Naive thymus-derived CD4-positive, alpha-beta T cell (primary cell): ENCODE results near the gene LIN37. TPM values are rescaled to one million over a fixed set of nuclear protein-coding genes. Genes with fewer than 3 reads are reported as not detected.

Experiments
- ATAC-seq: fragments of 150-1000 bp; cut with Tn5 transposase; 2 replicates; pipeline ENCODE4 v1.10.0; 2021; ENCODE audit warnings: mild to moderate bottlenecking, moderate library complexity
- CTCF ChIA-PET: fragments of 350-600 bp; sonication (Branson Sonifier 250); formaldehyde crosslinking; loops from one replicate; lab custom pipeline; 2021; ENCODE audit warnings: antibody characterized with exemption; lab: Charles Lee
- POLR2A ChIA-PET: fragments of 350-600 bp; sonication (Branson Sonifier 250); formaldehyde crosslinking; loops from one replicate; lab custom pipeline; 2021; ENCODE audit warnings: antibody characterized with exemption, inconsistent platforms; lab: Charles Lee
- DNase-seq, 9 donors: peaks; one replicate each; pipeline versions ENCODE4 v3.0.0 to v3.0.0-alpha.2; 2020 to 2022; ENCODE audit warnings: mixed read lengths in 1 of 9
- H3K27ac ChIP-seq: one replicate; pipeline ENCODE4 v1.7.0; 2013; ENCODE audit warnings: mild to moderate bottlenecking, low read depth, low read length, moderate library complexity
- H3K27me3 ChIP-seq, 2 donors: one replicate each; pipeline ENCODE4 v1.7.0; 2013; ENCODE audit warnings: low read length in 2 of 2, mild to moderate bottlenecking in 2 of 2, moderate library complexity in 2 of 2; ENCODE audit not compliant: control insufficient read depth in 2 of 2, insufficient read depth in 2 of 2
- H3K36me3 ChIP-seq, 3 experiments: 1 replicate in 2 of 3; 2 replicates in 1 of 3; pipeline ENCODE4 v1.7.0; 2013; ENCODE audit warnings: low read length in 3 of 3, mild to moderate bottlenecking in 3 of 3, moderate library complexity in 1 of 3; ENCODE audit not compliant: insufficient read depth in 3 of 3, control insufficient read depth in 2 of 3
- H3K4me1 ChIP-seq, 2 donors: one replicate each; pipeline ENCODE4 v1.7.0; 2013; ENCODE audit warnings: low read length in 2 of 2, mild to moderate bottlenecking in 2 of 2, moderate library complexity in 1 of 2; ENCODE audit not compliant: control insufficient read depth in 2 of 2, insufficient read depth in 2 of 2
- H3K4me3 ChIP-seq: 2 replicates; pipeline ENCODE4 v1.7.0; 2013; ENCODE audit warnings: mild to moderate bottlenecking, low read length
- H3K9me3 ChIP-seq, 3 experiments: 1 replicate in 2 of 3; 2 replicates in 1 of 3; pipeline ENCODE4 v1.7.0; 2013; ENCODE audit warnings: low read length in 3 of 3; ENCODE audit not compliant: control insufficient read depth in 2 of 3
- H3K27ac Mint-ChIP-seq, 9 donors: one replicate each; pipeline ENCODE4 v1.8.0; 2020 to 2022; ENCODE audit warnings: mixed read lengths in 9 of 9, mild to moderate bottlenecking in 8 of 9, moderate library complexity in 5 of 9, inconsistent platforms in 2 of 9
- H3K27me3 Mint-ChIP-seq, 5 donors: one replicate each; pipeline ENCODE4 v1.8.0; 2021 to 2022; ENCODE audit warnings: mixed read lengths in 5 of 5, mild to moderate bottlenecking in 1 of 5
- H3K36me3 Mint-ChIP-seq, 5 donors: one replicate each; pipeline ENCODE4 v1.8.0; 2020 to 2022; ENCODE audit warnings: mixed read lengths in 5 of 5, mild to moderate bottlenecking in 3 of 5, inconsistent platforms in 1 of 5
- H3K4me1 Mint-ChIP-seq, 7 donors: one replicate each; pipeline ENCODE4 v1.8.0; 2020 to 2022; ENCODE audit warnings: mixed read lengths in 7 of 7, mild to moderate bottlenecking in 3 of 7, inconsistent platforms in 1 of 7
- H3K4me3 Mint-ChIP-seq, 10 donors: one replicate each; pipeline ENCODE4 v1.8.0; 2020 to 2022; ENCODE audit warnings: mild to moderate bottlenecking in 10 of 10, mixed read lengths in 10 of 10, moderate library complexity in 6 of 10, inconsistent platforms in 2 of 10
- H3K9me3 Mint-ChIP-seq, 11 donors: one replicate each; pipeline ENCODE4 v1.8.0; 2020 to 2022; ENCODE audit warnings: mixed read lengths in 11 of 11, mild to moderate bottlenecking in 4 of 11, inconsistent platforms in 1 of 11, moderate library complexity in 1 of 11
- intact Hi-C, 2 donors: fragments of 100-400 bp; cut with micrococcal nuclease; formaldehyde crosslinking; loops; one replicate each; pipeline ENCODE4 v1.15.1; 2023
- polyA plus RNA-seq, 2 donors: library from polyadenylated mRNA; unstranded; fragments of 300-500 nt; fragmentation: Illumina TruSeq; gene quantifications; one replicate each; pipeline ENCODE4 v1.2.3, GENCODE V29; 2021
- total RNA-seq, 6 experiments: library from RNA in 5 of 6; stranded (reverse) in 5 of 6; gene quantifications; 1 replicate in 5 of 6; 2 replicates in 1 of 6; pipeline ENCODE4 v1.2.3 and lab custom pipeline; 2021 to 2026

Gene LIN37
- total and polyA plus RNA-seq, 7 experiments from 2014 or later: 6.7 to 33.1 (median 18.9) TPM

DNA sequence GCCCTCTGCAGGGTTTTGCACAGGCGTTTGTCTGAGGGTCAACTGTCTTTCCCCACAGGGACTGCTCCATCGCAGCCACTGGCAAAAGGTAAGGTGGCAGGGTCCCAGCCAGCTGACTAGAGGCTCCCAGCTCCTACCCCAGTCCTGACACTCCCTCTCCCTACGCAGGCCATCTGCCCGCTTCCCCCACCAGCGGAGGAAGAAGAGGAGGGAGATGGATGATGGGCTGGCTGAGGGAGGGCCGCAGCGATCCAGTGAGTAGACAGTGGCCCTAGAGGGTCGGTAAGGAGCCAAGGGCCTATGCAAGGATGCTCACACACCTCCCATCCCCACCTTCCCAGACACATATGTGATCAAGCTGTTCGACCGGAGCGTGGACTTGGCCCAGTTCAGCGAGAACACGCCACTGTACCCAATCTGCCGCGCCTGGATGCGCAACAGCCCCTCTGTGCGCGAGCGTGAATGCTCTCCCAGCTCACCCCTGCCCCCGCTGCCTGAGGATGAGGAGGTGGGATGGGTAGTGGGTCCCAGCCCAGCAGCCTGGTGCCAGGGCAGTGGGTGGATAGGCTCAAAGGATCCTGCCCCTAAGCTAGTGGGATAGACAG, 4.5 kb downstream of the LIN37 start:
- no peak for DNase-seq
- peak overlapping the region in 1 of 10 donors; percentile 2 for H3K4me3 Mint-ChIP-seq

DNA sequence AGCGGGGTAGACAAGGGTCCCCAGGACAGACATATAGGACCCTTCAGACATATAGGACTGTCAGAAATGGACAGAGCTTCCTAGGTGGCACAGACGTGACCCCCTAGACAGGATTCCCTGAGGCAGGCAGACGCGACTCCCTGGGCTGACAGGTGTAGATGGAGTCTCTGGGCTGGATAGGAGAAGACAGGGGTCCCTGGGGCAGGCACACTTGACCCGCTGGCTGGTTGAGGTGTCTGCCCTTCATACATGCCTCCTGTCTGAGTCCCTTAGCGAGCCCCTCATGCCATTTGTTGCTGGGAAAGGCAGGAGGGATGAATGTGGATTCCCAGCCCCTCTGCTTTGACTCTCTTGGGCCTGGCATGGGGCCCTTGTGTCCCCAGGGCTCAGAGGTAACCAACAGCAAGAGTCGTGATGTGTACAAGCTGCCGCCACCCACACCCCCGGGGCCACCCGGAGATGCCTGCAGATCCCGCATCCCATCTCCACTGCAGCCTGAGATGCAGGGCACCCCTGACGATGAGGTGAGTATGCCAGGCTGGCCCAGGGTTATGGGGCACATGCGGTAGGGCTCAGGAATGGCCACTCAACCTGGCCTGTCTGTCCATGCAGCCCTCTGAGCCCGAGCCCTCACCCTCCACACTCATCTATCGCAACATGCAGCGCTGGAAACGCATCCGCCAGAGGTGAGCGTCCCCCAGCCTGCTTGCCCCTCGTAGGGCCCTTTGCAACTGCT, 5.4 kb downstream of the LIN37 start:
- H3K27me3 ChIP-seq: peaks cover 0 to 4% of the 10 kb centered on the region in 2 donors
- Mint-ChIP-seq H3K27ac (no peak overlapping the region), H3K4me3 (peak overlapping the region in 2 of 10 donors; percentile 19 to 25), H3K36me3 (peaks cover 0 to 15% (median 5%) of the 10 kb centered on the region in 5 donors), H3K9me3 (peaks cover 0 to 4% (median 0%) of the 10 kb centered on the region in 11 donors), H3K27me3 (peaks cover 0 to 12% (median 5%) of the 10 kb centered on the region in 5 donors), H3K4me1 (peaks cover 13 to 42% (median 31%) of the 10 kb centered on the region in 7 donors)
- no peak overlapping the region for H3K4me3 ChIP-seq
- intact Hi-C loops: no loop called here
- H3K9me3 ChIP-seq: no peaks in the 10 kb centered on the region
- no peak overlapping the region for H3K27ac ChIP-seq
- POLR2A ChIA-PET: interaction anchor here (0.6 to 1.3 kb wide), 3 partner anchors 9 to 12 kb away, joined by 3 to 4 read pairs (median 4); partner anchors contain the start of gene IGFLR1
- CTCF ChIA-PET: interaction anchor here (0.5 kb wide), 1 partner anchor 60 kb away, joined by 3 read pairs; no protein-coding TSS in a partner anchor
- DNase-seq (no peak), ATAC-seq (no peak)
- peaks cover 14 to 28% of the 10 kb centered on the region in 2 donors for H3K4me1 ChIP-seq
- H3K36me3 ChIP-seq: peaks cover 0 to 30% (median 0%) of the 10 kb centered on the region in 3 experiments

More for the DNA sequence above, 4.5 kb downstream of the LIN37 start:
- Histone ChIP-seq H3K27ac (no peak overlapping the region), H3K9me3 (no peaks in the 10 kb centered on the region), H3K36me3 (peaks cover 0 to 30% (median 0%) of the 10 kb centered on the region in 3 experiments), H3K4me1 (peaks cover 12 to 27% of the 10 kb centered on the region in 2 donors), H3K4me3 (no peak overlapping the region), H3K27me3 (peaks cover 0 to 4% of the 10 kb centered on the region in 2 donors)
- ChIA-PET POLR2A (interaction anchor here (1.0 to 1.3 kb wide), 3 partner anchors 8 to 12 kb away, joined by 4 read pairs; partner anchors contain the start of gene IGFLR1), CTCF (no interaction called here)
- no peak overlapping the region for H3K27ac Mint-ChIP-seq
- intact Hi-C loops: no loop called here
- peaks cover 0 to 12% (median 5%) of the 10 kb centered on the region in 5 donors for H3K27me3 Mint-ChIP-seq
- H3K9me3 Mint-ChIP-seq: peaks cover 0 to 2% (median 0%) of the 10 kb centered on the region in 11 donors
- no peak for ATAC-seq
- peaks cover 13 to 44% (median 34%) of the 10 kb centered on the region in 7 donors for H3K4me1 Mint-ChIP-seq
- peaks cover 0 to 15% (median 5%) of the 10 kb centered on the region in 5 donors for H3K36me3 Mint-ChIP-seq

DNA sequence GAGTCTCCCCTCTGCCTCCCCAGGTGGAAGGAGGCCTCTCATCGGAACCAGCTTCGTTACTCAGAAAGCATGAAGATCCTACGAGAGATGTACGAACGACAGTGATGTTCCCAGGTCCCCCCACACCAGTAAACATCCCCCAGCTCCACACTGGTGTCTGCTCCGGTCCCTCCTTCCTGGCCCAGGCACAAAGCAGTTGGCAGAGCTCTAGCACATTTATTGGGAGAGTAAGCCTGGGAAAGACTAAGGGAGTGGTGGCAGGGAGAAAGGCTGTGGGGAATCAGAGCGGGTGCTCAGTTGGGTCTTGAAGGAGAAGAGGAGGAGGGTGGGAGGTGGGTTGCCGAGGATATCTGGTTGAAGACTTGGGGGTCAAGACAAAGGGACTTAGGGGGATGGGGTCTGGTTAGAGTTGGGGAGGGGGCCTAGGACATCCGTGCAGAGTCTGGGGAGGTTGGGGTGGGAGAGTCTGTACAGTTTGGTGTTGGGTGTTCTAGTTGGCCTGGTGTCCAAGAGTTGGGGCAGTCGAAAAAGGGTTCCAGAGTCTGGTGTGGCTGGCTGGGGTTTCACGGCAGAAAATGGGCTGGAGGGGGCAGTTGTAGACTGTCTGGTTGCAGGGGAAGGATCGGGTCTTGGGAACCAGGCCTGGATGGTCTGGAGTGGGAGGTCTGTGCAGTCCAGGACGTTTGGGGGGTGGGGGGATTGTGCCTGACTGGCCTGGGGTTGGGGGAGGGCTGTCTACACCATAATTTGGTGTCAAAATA, 6.2 kb downstream of the LIN37 start:
- H3K4me3 Mint-ChIP-seq: peak overlapping the region in 7 of 10 donors; percentile 30 to 92 (median 64)
- peaks cover 13 to 43% (median 33%) of the 10 kb centered on the region in 7 donors for H3K4me1 Mint-ChIP-seq
- peaks cover 0 to 12% (median 5%) of the 10 kb centered on the region in 5 donors for H3K27me3 Mint-ChIP-seq
- no peak for DNase-seq
- peaks cover 0 to 15% (median 5%) of the 10 kb centered on the region in 5 donors for H3K36me3 Mint-ChIP-seq
- H3K27ac Mint-ChIP-seq: no peak overlapping the region
- peaks cover 0 to 4% (median 0%) of the 10 kb centered on the region in 11 donors for H3K9me3 Mint-ChIP-seq
- no peak overlapping the region for H3K27ac ChIP-seq
- peaks cover 10 to 32% of the 10 kb centered on the region in 2 donors for H3K4me1 ChIP-seq
- peaks cover 0 to 4% of the 10 kb centered on the region in 2 donors for H3K27me3 ChIP-seq
- H3K4me3 ChIP-seq: no peak overlapping the region
- H3K9me3 ChIP-seq: no peaks in the 10 kb centered on the region
- ATAC-seq: no peak
- intact Hi-C loops: no loop called here
- ChIA-PET POLR2A (interaction anchor here (0.6 kb wide), 1 partner anchor 11 kb away, joined by 3 read pairs; no protein-coding TSS in a partner anchor), CTCF (interaction anchor here (0.5 kb wide), 1 partner anchor 61 kb away, joined by 3 read pairs; no protein-coding TSS in a partner anchor)
- peaks cover 0 to 31% (median 0%) of the 10 kb centered on the region in 3 experiments for H3K36me3 ChIP-seq

DNA sequence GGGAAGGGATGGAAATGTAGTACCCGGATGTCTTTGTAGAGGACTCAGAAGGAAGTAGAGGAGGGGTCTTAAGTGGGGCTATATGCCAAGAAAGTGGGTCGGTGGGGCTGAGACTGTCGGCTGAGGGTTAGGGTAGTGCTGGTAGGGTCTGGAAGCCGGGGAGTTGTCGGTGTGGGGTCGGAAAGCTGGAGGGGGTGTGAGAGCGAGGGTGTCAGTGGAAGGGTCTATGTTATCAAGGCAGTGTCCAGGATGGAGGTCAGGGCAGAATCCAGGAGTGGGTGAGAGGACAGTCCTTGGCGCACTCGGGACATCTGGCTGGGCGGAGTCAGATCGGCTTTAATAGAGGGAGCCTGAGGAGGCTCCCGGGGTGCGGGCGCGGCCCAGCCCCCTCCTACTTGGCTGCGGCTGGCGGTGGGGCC, 6.8 kb downstream of the LIN37 start:
- ChIA-PET CTCF (no interaction called here), POLR2A (interaction anchor here (2.7 kb wide), 1 partner anchor 10 kb away, joined by 18 read pairs; the partner anchor contains the start of genes PSENEN and U2AF1L4)
- intact Hi-C loops: no loop called here
- H3K4me3 Mint-ChIP-seq: peak overlapping the region; percentile 30 to 92 (median 58)
- peaks cover 0 to 12% (median 5%) of the 10 kb centered on the region in 5 donors for H3K27me3 Mint-ChIP-seq
- H3K27me3 ChIP-seq: peaks cover 0 to 4% of the 10 kb centered on the region in 2 donors
- H3K4me3 ChIP-seq: no peak overlapping the region
- no peak overlapping the region for H3K27ac Mint-ChIP-seq
- H3K4me1 ChIP-seq: peaks cover 10 to 35% of the 10 kb centered on the region in 2 donors
- H3K27ac ChIP-seq: no peak overlapping the region
- H3K4me1 Mint-ChIP-seq: peaks cover 13 to 42% (median 33%) of the 10 kb centered on the region in 7 donors
- no peaks in the 10 kb centered on the region for H3K9me3 ChIP-seq
- H3K36me3 Mint-ChIP-seq: peaks cover 0 to 15% (median 5%) of the 10 kb centered on the region in 5 donors
- H3K36me3 ChIP-seq: peaks cover 0 to 34% (median 0%) of the 10 kb centered on the region in 3 experiments
- peaks cover 0 to 4% (median 0%) of the 10 kb centered on the region in 11 donors for H3K9me3 Mint-ChIP-seq
- DNase-seq: no peak
- no peak for ATAC-seq

DNA sequence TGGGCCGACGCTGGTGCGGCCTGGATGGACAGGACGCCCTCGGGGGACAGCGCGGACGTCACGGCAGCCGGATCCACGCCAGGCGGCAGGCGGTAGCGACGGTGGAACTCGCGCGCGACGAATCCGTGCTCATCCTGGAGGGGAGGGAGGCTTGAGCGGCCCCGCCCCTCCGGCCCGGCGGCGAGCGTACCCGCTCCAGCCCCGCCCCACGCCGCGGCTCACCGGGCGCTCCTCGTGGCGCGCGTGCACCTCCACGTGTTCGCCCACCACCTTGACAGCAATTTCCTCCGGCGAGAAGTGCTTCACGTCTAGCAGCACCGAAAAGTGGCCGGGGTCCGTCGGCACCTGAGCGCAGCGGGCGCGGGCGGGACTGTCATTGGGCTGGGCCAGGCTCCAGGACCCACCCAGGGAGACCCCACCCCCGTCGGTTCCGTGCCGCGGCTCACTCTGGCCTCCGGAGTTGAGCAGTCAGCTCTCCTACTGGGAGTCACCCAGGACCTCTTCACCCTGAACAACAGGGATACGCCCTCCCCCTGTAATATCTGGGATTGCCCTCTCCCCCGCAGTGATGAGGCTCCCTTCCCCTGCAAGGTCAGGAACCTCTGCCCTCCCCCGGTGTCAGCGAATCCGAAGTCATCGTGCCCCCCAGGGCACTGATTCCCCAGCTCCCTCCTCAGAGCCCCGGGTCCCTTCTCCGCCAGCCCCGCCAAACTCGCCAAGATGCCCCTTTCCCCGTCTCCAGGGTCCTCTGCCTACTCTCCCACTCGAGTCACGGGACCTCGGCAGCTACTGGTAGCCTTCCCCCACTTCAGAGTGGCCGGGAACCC, 7.4 kb downstream of the LIN37 start:
- peak overlapping the region; percentile 41 to 92 (median 74) for H3K4me3 Mint-ChIP-seq
- intact Hi-C loops: no loop called here
- Histone ChIP-seq H3K4me1 (peaks cover 10 to 35% of the 10 kb centered on the region in 2 donors), H3K9me3 (no peaks in the 10 kb centered on the region), H3K27ac (no peak overlapping the region), H3K36me3 (peaks cover 0 to 35% (median 0%) of the 10 kb centered on the region in 3 experiments), H3K4me3 (no peak overlapping the region), H3K27me3 (peaks cover 0 to 4% of the 10 kb centered on the region in 2 donors)
- CTCF ChIA-PET: no interaction called here
- POLR2A ChIA-PET: interaction anchor here (2.3 to 2.7 kb wide), 2 partner anchors 8 to 11 kb away, joined by 17 to 18 read pairs; partner anchors contain the start of genes LIN37, PSENEN and U2AF1L4
- H3K4me1 Mint-ChIP-seq: peaks cover 13 to 42% (median 33%) of the 10 kb centered on the region in 7 donors
- H3K36me3 Mint-ChIP-seq: peaks cover 0 to 15% (median 5%) of the 10 kb centered on the region in 5 donors
- H3K27ac Mint-ChIP-seq: peak overlapping the region in 5 of 9 donors; percentile 17 to 54 (median 38)
- peak in 8 of 9 donors; percentile 44 to 63 (median 56) for DNase-seq
- no peak for ATAC-seq
- peaks cover 0 to 4% (median 0%) of the 10 kb centered on the region in 11 donors for H3K9me3 Mint-ChIP-seq
- H3K27me3 Mint-ChIP-seq: peaks cover 0 to 12% (median 5%) of the 10 kb centered on the region in 5 donors
